LoVo (cell line): ENCODE measurements around the gene DPP3.

Experiments
- DNase-seq: peaks from one replicate; pipeline ENCODE4 v3.0.0-alpha.2; 2016; ENCODE audit warnings: low spot score

The DPP3 gene

DNA sequence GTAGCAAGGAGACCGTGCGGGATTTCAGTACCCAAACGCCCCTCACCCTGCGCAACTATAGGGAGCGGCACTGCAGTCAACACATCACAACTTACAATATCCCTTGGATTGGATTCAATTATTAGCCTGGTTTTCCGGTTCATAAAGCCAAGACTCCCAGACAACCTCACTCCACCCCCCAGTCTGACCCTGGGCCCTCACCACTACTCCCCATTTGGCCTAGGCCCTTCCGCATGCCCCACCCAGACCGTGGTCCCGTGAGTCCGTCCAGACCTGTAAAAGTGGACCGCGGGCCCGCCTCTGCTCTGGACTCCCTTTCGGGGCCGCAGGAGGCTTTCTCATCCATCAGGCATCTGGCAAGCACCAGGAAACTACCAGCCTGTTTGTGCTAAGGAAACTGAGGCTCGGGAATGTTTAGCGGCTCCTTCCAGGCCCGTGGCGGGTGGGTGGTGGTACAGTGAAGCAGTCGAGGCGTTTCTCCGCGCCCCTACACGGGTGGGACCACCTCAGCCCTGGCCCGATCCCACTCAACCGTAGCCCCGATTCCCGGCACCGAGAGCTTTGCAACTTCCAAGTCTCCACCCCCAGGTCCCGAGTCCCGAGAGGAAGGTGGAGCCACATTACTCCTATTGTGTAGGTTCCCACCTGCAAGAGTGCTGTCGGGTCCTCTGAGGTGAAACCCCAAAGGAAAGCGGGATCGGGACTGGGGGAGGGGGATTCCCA lies 679 bp upstream of the DPP3 start:
- peak; percentile 31 for DNase-seq

GRCh38 chr11:66484806-66485380 lies 4.7 kb downstream of the DPP3 start:
- DNase-seq: no peak

DNA sequence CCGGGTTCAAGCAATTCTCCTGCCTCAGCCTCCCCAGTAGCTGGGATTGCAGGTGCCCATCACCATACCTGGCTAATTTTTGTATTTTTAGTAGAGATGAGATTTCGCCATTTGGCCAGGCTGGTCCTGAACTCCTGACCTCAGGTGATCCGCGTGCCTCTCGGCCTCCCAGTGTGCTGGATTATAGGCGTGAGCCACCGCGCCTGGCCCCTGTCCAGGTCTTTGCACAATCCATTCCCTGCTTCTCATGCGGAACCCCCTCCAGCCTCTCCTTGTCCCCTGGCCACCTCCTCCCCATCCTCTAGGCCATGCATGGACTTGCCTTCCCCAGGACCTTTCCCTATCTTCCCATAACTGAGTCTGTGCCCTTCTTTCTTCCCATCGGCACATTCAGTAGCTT lies 8.7 kb downstream of the DPP3 start:
- DNase-seq: no peak

DNA sequence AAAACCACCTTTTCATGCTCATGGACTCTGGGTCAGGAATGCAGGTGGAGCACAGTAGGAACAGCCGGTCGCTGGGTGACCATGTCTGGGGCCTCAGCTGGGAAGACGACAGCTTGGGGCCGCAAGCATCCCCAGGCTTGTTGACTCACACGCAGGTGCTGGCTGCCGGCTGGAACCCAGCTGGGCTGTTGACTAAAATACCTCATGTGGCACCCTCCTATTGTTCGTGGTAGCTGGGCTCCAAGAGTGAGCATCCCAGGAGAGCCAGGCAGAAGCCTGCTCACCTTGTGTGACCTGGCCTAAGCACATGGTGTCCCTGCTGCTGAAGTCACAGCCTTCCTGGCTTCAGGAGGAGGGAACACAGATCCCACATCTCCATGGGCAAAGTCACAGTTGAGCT lies 9.4 kb downstream of the DPP3 start:
- no peak for DNase-seq

DNA sequence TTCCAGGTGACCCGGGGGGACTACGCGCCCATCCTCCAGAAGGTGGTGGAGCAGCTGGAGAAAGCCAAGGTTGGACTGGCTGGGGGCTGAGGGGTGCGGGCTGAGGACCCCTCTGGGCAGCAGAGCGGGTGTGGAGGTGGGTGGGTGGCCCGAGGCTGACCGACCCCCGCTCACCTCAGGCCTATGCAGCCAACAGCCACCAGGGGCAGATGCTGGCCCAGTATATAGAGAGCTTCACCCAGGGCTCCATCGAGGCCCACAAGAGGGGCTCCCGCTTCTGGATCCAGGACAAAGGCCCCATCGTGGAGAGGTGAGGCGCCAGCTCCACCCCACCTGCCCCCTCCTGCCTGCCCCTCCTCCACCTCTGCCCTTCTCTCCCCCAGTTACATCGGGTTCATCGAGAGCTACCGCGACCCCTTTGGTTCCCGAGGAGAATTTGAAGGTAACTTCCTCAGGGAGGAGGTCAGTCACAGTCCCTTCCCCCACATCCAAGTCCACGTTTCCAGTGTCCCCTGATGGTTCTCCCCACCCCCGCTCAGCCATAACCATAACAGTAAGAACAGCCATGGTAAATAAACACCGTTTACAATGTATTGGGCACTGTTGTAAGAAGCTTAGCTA lies 11.2 kb downstream of the DPP3 start:
- DNase-seq: no peak

DNA sequence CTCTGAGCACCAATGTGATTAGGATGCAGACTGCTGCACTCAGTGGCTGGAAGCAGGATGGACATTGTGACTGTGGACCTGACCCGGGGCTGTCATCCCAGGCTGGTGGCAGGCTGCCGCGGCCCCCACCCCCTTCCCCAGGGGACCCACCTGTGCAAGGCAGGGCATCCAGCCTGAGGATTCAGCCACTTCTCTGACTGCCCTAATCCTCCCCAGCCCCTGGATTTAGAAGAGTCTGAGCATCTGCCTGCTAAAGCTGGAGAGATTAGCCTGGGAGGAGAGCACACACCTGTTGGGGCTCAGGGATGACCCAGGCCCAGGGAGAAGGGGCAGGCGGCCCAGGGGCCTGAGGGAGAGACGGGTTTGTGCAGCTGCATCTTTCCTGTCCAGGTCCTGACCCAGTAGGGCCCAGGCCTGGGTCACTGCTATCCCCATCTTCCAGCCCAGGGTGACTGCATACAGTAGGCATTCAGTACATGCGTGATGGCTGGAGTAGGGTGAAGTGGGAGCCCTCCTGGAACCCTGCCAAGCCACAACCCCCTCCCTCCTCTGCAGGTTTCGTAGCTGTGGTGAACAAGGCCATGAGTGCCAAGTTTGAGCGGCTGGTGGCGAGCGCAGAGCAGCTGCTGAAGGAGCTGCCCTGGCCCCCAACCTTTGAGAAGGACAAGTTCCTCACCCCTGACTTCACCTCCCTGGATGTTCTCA lies 12.1 kb downstream of the DPP3 start:
- DNase-seq: no peak

DNA sequence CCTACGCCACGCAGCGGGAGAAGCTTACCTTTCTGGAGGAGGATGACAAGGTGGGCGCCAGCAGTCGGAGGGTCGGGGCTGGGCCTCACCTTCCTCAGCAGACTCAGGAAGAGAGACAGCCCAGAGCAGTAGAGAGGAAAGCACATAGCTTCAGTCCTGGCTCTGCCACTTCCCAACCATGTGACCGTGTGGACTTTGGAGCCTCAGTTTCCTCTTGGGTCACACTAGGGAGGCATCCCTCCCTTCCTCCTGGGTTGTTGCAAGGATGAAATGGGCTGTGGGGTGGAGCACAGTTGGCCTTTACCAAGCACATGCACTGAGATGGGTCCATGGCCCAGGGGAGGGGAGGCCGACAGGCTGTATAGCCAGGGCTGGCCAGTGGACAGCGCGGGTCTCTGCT lies 12.9 kb downstream of the DPP3 start:
- DNase-seq: no peak

DNA sequence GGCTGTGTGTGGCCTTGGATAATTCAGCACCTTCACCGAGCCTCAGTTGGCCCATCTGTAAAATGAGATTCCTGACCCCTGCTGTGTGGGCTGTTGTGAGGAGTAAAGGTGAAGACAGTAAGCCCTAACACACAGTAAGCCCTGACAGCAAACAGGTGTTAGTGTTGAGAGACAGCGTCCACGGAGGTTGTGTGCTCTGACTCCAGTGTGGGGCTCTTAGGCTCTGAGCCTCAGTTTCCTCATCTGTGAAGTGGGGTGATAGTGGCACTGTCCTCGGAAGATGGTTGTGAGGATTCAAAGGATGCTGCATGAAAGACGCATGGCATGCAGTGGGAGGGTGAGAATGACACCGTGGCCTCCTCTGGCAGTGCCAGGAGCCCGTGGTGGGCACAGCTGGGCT lies 14.2 kb downstream of the DPP3 start:
- no peak for DNase-seq

DNA sequence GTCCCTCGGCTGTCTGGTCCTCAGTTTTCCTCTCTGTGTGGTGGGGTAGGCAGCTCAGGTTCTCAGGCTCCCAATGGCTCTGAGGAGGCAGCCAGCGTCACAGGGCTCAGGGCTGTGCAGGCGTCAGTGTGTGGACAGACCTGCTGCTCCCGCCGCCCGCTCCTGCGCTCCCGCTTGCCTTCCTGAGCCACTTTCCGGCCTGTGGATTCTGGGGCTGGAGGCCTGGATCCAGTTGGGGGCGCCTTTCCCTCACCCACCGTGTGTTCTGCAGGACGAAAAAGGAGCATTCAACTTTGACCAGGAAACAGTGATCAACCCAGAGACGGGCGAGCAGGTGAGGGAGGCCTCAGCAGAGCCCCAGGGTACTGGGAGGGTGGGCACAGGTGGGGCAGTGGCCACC lies 14.7 kb downstream of the DPP3 start:
- DNase-seq: no peak

GRCh38 chr11:66495401-66495854 lies 15.2 kb downstream of the DPP3 start:
- DNase-seq: no peak

GRCh38 chr11:66497206-66497605 lies 17.0 kb downstream of the DPP3 start:
- no peak for DNase-seq

DNA sequence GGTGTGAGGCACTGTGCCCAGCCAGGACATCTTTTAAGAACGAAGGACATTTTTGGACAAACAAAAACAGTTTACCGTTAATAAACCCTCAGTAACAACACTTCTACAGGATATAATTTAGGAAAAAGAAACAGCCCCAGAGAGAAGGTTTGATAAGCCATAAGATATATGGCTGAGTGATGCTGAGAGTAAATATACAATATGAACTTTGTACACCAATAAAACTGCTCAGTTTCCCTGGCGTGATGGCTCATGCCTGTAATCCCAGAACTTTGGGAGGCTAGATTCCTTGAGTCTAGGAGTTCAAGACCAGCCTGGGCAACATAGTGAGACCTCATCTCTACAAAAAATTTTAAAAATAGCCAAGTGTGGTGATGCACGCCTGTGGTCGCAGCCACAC lies 18.3 kb downstream of the DPP3 start:
- DNase-seq: no peak

GRCh38 chr11:66505276-66505816 lies 25.1 kb downstream of the DPP3 start:
- DNase-seq: no peak

- DNase-seq: no peak
Measured at GRCh38 chr11:66509131-66509561, 28.9 kb downstream of the DPP3 start.

DNA sequence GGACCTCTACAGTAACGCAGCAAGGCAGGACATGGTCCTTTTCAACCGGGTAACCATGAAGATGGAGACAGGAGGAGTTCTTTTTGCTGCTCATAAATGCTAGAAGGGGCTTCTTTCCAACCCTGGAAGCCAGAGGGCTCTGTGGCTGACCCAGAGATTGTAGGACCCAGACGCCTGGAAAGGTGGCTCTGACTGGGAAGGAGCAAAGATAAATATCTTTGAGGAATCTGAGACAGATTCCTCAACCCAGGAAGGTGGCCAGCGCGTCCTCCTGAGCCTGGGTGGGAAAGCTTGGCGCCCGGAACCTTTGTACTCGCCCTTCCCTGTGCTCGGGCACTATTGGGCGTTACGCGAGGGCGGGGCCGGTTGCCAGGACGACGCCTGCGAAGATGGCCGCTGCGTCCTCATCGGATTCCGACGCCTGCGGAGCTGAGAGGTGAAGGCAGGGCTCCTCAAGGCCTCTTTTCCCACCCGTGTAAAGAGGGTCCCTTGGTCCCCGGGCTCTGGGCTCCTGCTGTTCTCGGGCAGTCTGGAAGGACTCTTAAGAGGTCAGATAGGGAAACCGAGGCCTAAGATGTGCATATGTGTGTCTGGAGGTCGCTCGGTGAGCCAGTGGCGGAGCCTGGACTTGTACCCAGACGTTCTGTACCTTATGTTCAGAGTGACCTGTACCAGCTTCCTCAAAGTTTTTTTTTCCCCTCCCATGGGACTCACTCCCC lies 30.2 kb downstream of the DPP3 start, which contains the start of gene BBS1:
TSS of gene BBS1 (plus strand) at position 365 of the 719 bp plus-strand sequence. CDS start at position 390, 25 bp downstream.
- DNase-seq: peak; percentile 83

DNA sequence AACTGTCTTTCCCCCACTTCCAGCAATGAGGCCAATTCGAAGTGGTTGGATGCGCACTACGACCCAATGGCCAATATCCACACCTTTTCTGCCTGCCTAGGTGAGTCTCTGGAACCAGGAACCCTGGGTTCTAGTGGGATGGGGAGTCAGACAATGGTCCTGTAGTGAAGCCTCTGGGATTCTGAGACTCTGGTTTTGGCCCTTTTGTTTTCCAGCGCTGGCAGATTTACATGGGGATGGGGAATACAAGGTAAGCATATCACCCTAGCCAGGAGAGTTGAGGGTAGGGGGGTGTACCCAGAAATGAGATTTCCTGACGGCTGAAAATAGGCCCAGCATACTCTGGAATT lies 30.7 kb downstream of the DPP3 start:
- DNase-seq: no peak

GRCh38 chr11:66523611-66524010 lies 43.4 kb downstream of the DPP3 start:
- no peak for DNase-seq

- no peak for DNase-seq
Measured at GRCh38 chr11:66524304-66525040, 44.2 kb downstream of the DPP3 start.

GRCh38 chr11:66529069-66529468 lies 48.8 kb downstream of the DPP3 start:
- DNase-seq: no peak

- no peak for DNase-seq
Measured at GRCh38 chr11:66529655-66530054, 49.4 kb downstream of the DPP3 start.
